ENCODE measurements around the gene ARHGAP26. TPM values are rescaled to one million over a fixed set of nuclear protein-coding genes. Genes with fewer than 3 reads are reported as not detected.

The ARHGAP26 gene
- polyA plus RNA-seq, 1 donor (not counting 4 experiments of a cell fraction or from before 2014, with no cell fraction given) = 3.9 TPM

DNA sequence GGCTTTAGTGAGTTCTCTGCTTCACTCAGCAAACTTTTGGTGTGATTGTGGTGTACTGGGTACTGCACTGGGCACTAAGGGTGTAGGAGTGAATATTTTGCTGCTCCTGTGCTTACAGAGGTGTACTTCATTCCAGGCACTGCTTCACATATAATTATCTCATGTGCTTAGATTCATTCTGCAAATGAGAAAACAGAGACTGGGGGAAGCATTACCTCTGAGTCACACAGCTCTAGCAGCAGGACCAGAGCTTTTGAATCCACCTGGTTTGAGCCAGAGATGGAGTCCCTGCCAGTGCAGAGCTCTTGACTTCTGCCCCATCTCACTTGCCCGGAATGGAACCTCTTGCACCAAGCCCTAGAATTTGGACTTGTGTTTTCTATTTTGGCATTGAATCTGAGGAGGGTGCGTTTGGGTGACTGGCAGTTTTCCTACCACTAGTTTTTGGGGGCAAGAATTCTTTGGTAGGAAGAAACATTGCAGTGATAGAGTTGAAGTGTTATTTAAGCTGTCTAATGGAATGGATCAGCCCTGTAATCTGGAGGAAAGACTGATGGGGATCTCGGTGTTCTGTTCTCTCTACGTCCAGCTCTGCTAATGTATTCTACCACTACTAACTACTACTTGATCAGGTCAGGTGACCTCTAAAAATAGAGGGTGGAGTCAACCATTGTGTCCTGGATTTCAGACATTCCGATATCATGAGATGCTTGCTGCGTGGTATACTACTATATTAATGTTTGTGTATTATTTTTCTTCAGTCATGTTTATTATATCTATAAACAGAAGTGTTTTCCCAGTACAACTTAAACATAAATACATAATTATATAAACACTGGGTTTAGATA, 2.5 kb downstream of the ARHGAP26 start:
- peak overlapping the region in 1 of 3 experiments; percentile 5 for H3K4me3 ChIP-seq (ENCODE audit: control insufficient read depth in 2 of 3, extremely low read depth in 1 of 3, insufficient read depth in 2 of 3, low read depth in 1 of 3, low read length in 3 of 3)
- H4K20me1 ChIP-seq (ENCODE audit: control insufficient read depth, extremely low read depth, insufficient read depth, low read length) = no peaks in the 10 kb centered on the region
- FAIRE-seq = no peak

DNA sequence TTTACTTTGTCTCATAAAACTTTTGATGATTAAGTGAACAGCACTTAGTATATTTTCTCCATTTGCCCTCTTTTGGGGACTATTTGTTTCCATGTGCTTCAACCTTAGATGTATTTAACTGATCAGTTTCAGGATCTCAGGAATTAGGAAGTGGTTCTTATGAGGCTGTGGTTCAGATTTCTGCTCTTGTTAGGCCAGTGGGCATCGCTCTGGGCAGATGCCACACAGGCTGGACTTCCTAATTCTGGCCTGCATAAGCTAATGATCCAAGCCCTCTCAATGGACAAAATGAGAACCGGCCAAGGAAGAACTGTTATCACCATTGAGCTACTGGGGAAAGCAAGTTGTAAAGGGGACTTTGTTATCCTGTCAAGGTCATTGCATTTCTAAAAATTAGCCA, 6.9 kb downstream of the ARHGAP26 start:
- DNase-seq (ENCODE audit: low read depth, low spot score) = no peak
- no peaks in the 10 kb centered on the region for H3K79me2 ChIP-seq (ENCODE audit: control insufficient read depth, insufficient read depth, low read length)
- dilution Hi-C loops (cut with MboI; ENCODE audit: extremely low pct_ligation_motif_present, low sequenced_read_pairs) = no loop called here

More for the DNA sequence above, 2.5 kb downstream of the ARHGAP26 start:
- no peak overlapping the region for H3K27ac ChIP-seq (ENCODE audit: control insufficient read depth, insufficient read depth, low read length)
- H3K79me2 ChIP-seq (ENCODE audit: control insufficient read depth, insufficient read depth, low read length) = no peaks in the 10 kb centered on the region
- H3K4me1 ChIP-seq (ENCODE audit: control insufficient read depth, extremely low read depth, insufficient read depth, low read length) = peaks cover 17% of the 10 kb centered on the region
- H3K9me3 ChIP-seq (ENCODE audit: control insufficient read depth, low read depth, low read length) = no peaks in the 10 kb centered on the region
- no peak overlapping the region for H3K9ac ChIP-seq (ENCODE audit: control insufficient read depth, extremely low read depth, insufficient read depth, low read length)
- peak overlapping the region; percentile 87 for H3K4me2 ChIP-seq (ENCODE audit: control insufficient read depth, extremely low read depth, insufficient read depth, low read depth, low read length)
- H2AFZ ChIP-seq (ENCODE audit: control insufficient read depth, low read length) = no peak overlapping the region
- H3K9me1 ChIP-seq (ENCODE audit: control insufficient read depth, extremely low read depth, insufficient read depth, low read length) = no peaks in the 10 kb centered on the region
- TF ChIP-seq EZH2 (IDR thresholded peaks at IDR 0.05; ENCODE audit: low read length) = no peak
- TF ChIP-seq, protein P1, sequence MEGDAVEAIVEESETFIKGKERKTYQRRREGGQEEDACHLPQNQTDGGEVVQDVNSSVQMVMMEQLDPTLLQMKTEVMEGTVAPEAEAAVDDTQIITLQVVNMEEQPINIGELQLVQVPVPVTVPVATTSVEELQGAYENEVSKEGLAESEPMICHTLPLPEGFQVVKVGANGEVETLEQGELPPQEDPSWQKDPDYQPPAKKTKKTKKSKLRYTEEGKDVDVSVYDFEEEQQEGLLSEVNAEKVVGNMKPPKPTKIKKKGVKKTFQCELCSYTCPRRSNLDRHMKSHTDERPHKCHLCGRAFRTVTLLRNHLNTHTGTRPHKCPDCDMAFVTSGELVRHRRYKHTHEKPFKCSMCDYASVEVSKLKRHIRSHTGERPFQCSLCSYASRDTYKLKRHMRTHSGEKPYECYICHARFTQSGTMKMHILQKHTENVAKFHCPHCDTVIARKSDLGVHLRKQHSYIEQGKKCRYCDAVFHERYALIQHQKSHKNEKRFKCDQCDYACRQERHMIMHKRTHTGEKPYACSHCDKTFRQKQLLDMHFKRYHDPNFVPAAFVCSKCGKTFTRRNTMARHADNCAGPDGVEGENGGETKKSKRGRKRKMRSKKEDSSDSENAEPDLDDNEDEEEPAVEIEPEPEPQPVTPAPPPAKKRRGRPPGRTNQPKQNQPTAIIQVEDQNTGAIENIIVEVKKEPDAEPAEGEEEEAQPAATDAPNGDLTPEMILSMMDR (optimal IDR thresholded peaks at IDR 0.05 in 1 of 3, IDR thresholded peaks at IDR 0.05 in 1 of 3, conservative IDR thresholded peaks at IDR 0.05 in 1 of 3; ENCODE audit: extremely low read depth in 1 of 3, insufficient read depth in 2 of 3, low read length in 3 of 3) = no peak
- H3K36me3 ChIP-seq (ENCODE audit: control insufficient read depth in 2 of 2, extremely low read depth in 1 of 2, insufficient read depth in 2 of 2, low read length in 2 of 2) = no peaks in the 10 kb centered on the region
- H3K27me3 ChIP-seq (ENCODE audit: control insufficient read depth, extremely low read depth, insufficient read depth, low read length) = no peaks in the 10 kb centered on the region
- dilution Hi-C loops (cut with MboI; ENCODE audit: extremely low pct_ligation_motif_present, low sequenced_read_pairs) = no loop called here
- DNase-seq (ENCODE audit: low read depth, low spot score) = no peak

More for the DNA sequence above, 6.9 kb downstream of the ARHGAP26 start:
- no peaks in the 10 kb centered on the region for H3K36me3 ChIP-seq (ENCODE audit: control insufficient read depth in 2 of 2, extremely low read depth in 1 of 2, insufficient read depth in 2 of 2, low read length in 2 of 2)
- no peaks in the 10 kb centered on the region for H3K27me3 ChIP-seq (ENCODE audit: control insufficient read depth, extremely low read depth, insufficient read depth, low read length)
- H4K20me1 ChIP-seq (ENCODE audit: control insufficient read depth, extremely low read depth, insufficient read depth, low read length) = no peaks in the 10 kb centered on the region
- no peak for TF ChIP-seq EZH2 (IDR thresholded peaks at IDR 0.05; ENCODE audit: low read length)
- TF ChIP-seq, protein P1 (optimal IDR thresholded peaks at IDR 0.05 in 1 of 3, IDR thresholded peaks at IDR 0.05 in 1 of 3, conservative IDR thresholded peaks at IDR 0.05 in 1 of 3; ENCODE audit: extremely low read depth in 1 of 3, insufficient read depth in 2 of 3, low read length in 3 of 3) = no peak
- H3K4me2 ChIP-seq (ENCODE audit: control insufficient read depth, extremely low read depth, insufficient read depth, low read depth, low read length) = no peak overlapping the region
- FAIRE-seq = no peak
- H3K4me1 ChIP-seq (ENCODE audit: control insufficient read depth, extremely low read depth, insufficient read depth, low read length) = peaks cover 27% of the 10 kb centered on the region
- H2AFZ ChIP-seq (ENCODE audit: control insufficient read depth, low read length) = no peak overlapping the region
- H3K4me3 ChIP-seq (ENCODE audit: control insufficient read depth in 2 of 3, extremely low read depth in 1 of 3, insufficient read depth in 2 of 3, low read depth in 1 of 3, low read length in 3 of 3) = no peak overlapping the region
- no peaks in the 10 kb centered on the region for H3K9me1 ChIP-seq (ENCODE audit: control insufficient read depth, extremely low read depth, insufficient read depth, low read length)
- no peaks in the 10 kb centered on the region for H3K9me3 ChIP-seq (ENCODE audit: control insufficient read depth, low read depth, low read length)
- H3K9ac ChIP-seq (ENCODE audit: control insufficient read depth, extremely low read depth, insufficient read depth, low read length) = no peak overlapping the region
- H3K27ac ChIP-seq (ENCODE audit: control insufficient read depth, insufficient read depth, low read length) = no peak overlapping the region

Measured in keratinocyte (primary cell).